Measurements from ENCODE around the gene RGS12.

Gene RGS12

GRCh38 chr4:3285558-3286334 is 7.1 kb upstream of the RGS12 start:
- Histone ChIP-seq H3K27me3 (no peaks in the 10 kb centered on the region), H3K9me3 (no peaks in the 10 kb centered on the region; the same call in 1 of the 2 replicates), H3K36me3 (no peaks in the 10 kb centered on the region), H3K4me3 (ENCODE audit: low read depth, low read length) (no peak overlapping the region), H3K4me1 (no peaks in the 10 kb centered on the region)
- no peak for DNase-seq
- TF ChIP-seq CTCF (IDR thresholded peaks at IDR 0.05; ENCODE audit: low read depth, low read length) = no peak

GRCh38 chr4:3286335-3287175 is 6.3 kb upstream of the RGS12 start:
- no peak for TF ChIP-seq CTCF (IDR thresholded peaks at IDR 0.05; ENCODE audit: low read depth, low read length)
- no peaks in the 10 kb centered on the region; the same call in 1 of the 2 replicates for H3K9me3 ChIP-seq
- no peaks in the 10 kb centered on the region for H3K27me3 ChIP-seq
- no peaks in the 10 kb centered on the region for H3K36me3 ChIP-seq
- DNase-seq = no peak
- H3K4me3 ChIP-seq (ENCODE audit: low read depth, low read length) = no peak overlapping the region
- H3K4me1 ChIP-seq = no peaks in the 10 kb centered on the region

GRCh38 chr4:3287271-3287971 is 5.4 kb upstream of the RGS12 start:
- no peak for DNase-seq
- no peaks in the 10 kb centered on the region for H3K36me3 ChIP-seq
- H3K9me3 ChIP-seq = no peaks in the 10 kb centered on the region
- H3K27me3 ChIP-seq = no peaks in the 10 kb centered on the region
- no peak overlapping the region for H3K4me3 ChIP-seq (ENCODE audit: low read depth, low read length)
- TF ChIP-seq CTCF (IDR thresholded peaks at IDR 0.05; ENCODE audit: low read depth, low read length) = no peak
- H3K4me1 ChIP-seq = no peaks in the 10 kb centered on the region

- no peak for TF ChIP-seq CTCF (IDR thresholded peaks at IDR 0.05; ENCODE audit: low read depth, low read length)
- Histone ChIP-seq H3K9me3 (no peaks in the 10 kb centered on the region), H3K4me3 (ENCODE audit: low read depth, low read length) (no peak overlapping the region), H3K36me3 (no peaks in the 10 kb centered on the region), H3K4me1 (no peaks in the 10 kb centered on the region), H3K27me3 (no peaks in the 10 kb centered on the region)
- no peak for DNase-seq
These were observed 4.8 kb upstream of the RGS12 start for GRCh38 chr4:3287972-3288570.

GRCh38 chr4:3288571-3289094 is 4.2 kb upstream of the RGS12 start:
- Histone ChIP-seq H3K27me3 (no peaks in the 10 kb centered on the region), H3K4me3 (ENCODE audit: low read depth, low read length) (no peak overlapping the region), H3K9me3 (no peaks in the 10 kb centered on the region), H3K4me1 (no peaks in the 10 kb centered on the region), H3K36me3 (no peaks in the 10 kb centered on the region)
- DNase-seq = no peak
- TF ChIP-seq CTCF (IDR thresholded peaks at IDR 0.05; ENCODE audit: low read depth, low read length) = no peak

Data from BE2C (cell line).